Testis (tissue), 3 donors: ENCODE measurements around the gene ACADVL. TPM values are rescaled to one million over a fixed set of nuclear protein-coding genes. Genes with fewer than 3 reads are reported as not detected.

Experiments used
- DNase-seq: peaks from one replicate; pipeline ENCODE4 v3.0.0-alpha.2; 2019
- H3K27ac ChIP-seq, 2 donors: fragments of 200-600 bp; sonication (generic); one replicate each; pipeline ENCODE4 v1.5.1; 2019
- H3K27me3 ChIP-seq: fragments of 200-600 bp; sonication (generic); one replicate; pipeline ENCODE4 v1.5.1; 2019
- H3K36me3 ChIP-seq: fragments of 200-600 bp; sonication (generic); one replicate; pipeline ENCODE4 v1.5.1; 2017; ENCODE audit warnings: low read depth; ENCODE audit errors: missing control alignments
- H3K4me1 ChIP-seq: fragments of 200-600 bp; sonication (generic); one replicate; pipeline ENCODE4 v1.5.1; 2019
- H3K4me3 ChIP-seq, 2 donors: fragments of 200-600 bp; sonication (generic); one replicate each; pipeline ENCODE4 v1.5.1; 2017 to 2019
- H3K9me3 ChIP-seq: fragments of 200-600 bp; sonication (generic); one replicate; pipeline ENCODE4 v1.5.1; 2017
- POLR2A ChIP-seq: fragments of 450-650 bp; IDR thresholded peaks from one replicate; pipeline ENCODE4 v1.6.1; 2017; ENCODE audit warnings: antibody characterized with exemption, mild to moderate bottlenecking, moderate library complexity
- WGBS, 2 donors: methylation state at CpG; one replicate each; pipeline ENCODE4 v1.1.5; 2018; 5-methylcytosine and 5-hydroxymethylcytosine counted together
- intact Hi-C: fragments of 100-400 bp; cut with DNase I; formaldehyde crosslinking; loops from one replicate; pipeline ENCODE4 v1.15.1; 2023; ENCODE audit warnings: low total_unique reads
- polyA plus RNA-seq: library from polyadenylated mRNA; stranded (reverse); fragments of 350-450 nt; fragmentation: Illumina TruSeq; extraction: RNeasy Lipid Tissue Mini Kit (QIAGEN cat#74804); gene quantifications from one replicate; pipeline ENCODE4 v1.2.3, GENCODE V29; 2014; ENCODE audit warnings: low read depth, low replicate concordance; ENCODE audit not compliant: insufficient read depth
- total RNA-seq, 2 donors: library from RNA; depleted of rRNA; stranded (reverse); fragments of >200 nt; gene quantifications; one replicate each; pipeline ENCODE4 v1.2.3, GENCODE V29; 2016
- TF ChIP-seq, protein P1 (sequence below), 3 experiments: fragments of 450-650 bp in 2 of 3; fragments of 200-600 bp in 1 of 3; sonication (generic) in 1 of 3; IDR thresholded peaks; one replicate each; pipeline ENCODE4 v1.5.1; 2016 to 2019; ENCODE audit warnings: antibody characterized with exemption in 3 of 3, mild to moderate bottlenecking in 2 of 3, moderate library complexity in 1 of 3

The ACADVL gene
- total and polyA plus RNA-seq, 3 donors from 2014 or later = 298 to 458 (median 334) TPM

DNA sequence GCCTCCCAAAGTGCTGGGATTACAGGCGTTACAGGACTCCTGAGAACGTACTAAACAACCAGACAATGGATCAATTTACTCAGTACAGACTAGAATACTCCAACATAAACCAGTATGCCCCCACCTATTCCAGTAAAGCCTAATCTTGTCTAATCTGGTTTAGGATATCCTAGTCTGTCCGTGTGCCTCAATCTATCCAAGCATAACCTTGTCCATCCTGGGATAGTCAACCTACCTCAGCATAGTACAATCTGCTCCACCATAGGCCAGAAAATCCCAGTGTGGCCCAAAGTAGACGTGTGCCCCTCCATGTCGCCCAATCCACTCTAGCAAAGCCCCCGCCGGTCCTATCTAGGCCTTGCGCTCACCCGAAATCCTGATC lies 14.0 kb downstream of the ACADVL start:
- no peak for DNase-seq
- Histone ChIP-seq H3K36me3 (no peaks in the 10 kb centered on the region), H3K27me3 (no peaks in the 10 kb centered on the region), H3K4me3 (peak overlapping the region; percentile 90 to 93), H3K9me3 (no peaks in the 10 kb centered on the region), H3K27ac (peak overlapping the region; percentile 91 to 97), H3K4me1 (peaks cover 41% of the 10 kb centered on the region)
- TF ChIP-seq POLR2A = no peak
- TF ChIP-seq, protein P1, sequence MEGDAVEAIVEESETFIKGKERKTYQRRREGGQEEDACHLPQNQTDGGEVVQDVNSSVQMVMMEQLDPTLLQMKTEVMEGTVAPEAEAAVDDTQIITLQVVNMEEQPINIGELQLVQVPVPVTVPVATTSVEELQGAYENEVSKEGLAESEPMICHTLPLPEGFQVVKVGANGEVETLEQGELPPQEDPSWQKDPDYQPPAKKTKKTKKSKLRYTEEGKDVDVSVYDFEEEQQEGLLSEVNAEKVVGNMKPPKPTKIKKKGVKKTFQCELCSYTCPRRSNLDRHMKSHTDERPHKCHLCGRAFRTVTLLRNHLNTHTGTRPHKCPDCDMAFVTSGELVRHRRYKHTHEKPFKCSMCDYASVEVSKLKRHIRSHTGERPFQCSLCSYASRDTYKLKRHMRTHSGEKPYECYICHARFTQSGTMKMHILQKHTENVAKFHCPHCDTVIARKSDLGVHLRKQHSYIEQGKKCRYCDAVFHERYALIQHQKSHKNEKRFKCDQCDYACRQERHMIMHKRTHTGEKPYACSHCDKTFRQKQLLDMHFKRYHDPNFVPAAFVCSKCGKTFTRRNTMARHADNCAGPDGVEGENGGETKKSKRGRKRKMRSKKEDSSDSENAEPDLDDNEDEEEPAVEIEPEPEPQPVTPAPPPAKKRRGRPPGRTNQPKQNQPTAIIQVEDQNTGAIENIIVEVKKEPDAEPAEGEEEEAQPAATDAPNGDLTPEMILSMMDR (IDR thresholded peaks at IDR 0.05) = no peak
- 0 to 2% methylated on average over 9 of the region's 9 CpGs for WGBS, 2 donors
- intact Hi-C loops = no loop called here

DNA sequence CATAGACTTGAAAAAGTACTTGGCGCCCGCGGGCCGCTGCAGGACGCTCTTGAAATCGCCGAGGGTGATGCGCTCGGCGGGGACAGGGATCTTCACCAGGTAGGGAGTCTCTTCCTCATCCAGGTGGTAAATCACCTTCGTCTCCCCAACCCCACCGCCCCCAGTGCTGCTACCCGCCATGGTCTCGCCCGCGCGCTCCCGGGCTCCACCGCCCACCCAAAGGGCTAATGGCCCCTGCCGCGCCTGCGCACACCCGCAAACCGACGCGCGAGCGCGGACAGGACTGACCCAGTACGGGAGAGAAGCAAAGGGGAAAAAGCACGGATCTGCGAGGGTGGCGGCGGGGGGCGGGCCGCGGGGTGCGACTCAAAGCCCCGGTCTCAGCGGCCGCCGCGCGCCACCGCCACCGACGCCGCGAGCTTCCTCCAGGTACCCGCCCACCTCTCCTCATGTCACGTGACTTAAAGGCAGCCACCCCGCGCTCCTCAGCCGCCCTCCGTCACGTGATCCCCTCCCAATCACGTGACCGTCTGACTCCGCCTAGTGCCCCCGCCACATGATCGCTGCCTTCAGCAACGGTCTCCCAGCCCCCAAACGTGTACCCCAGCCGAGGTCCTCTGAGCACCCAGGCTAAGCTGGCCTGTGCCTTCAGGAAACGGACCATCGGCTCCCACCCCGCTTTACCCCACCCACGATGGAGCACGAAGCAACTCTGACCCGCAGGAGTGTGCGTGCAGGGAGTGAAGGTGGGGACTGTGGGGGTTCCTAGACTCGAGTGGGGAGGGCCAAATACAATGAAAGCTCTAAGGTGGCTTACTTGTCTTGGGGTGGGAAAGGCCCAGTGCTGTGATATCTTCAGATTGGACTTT lies 14.6 kb downstream of the ACADVL start, which contains the start of gene DVL2:
DVL2 (minus strand) TSS at position 435 of the 869 bp plus-strand sequence; CDS start at position 180, 255 bp downstream.
- Histone ChIP-seq H3K4me3 (peak within 1 kb of the TSS; percentile 90 to 93), H3K9me3 (no peaks in the 10 kb centered on the region), H3K36me3 (no peaks in the 10 kb centered on the region), H3K27me3 (no peaks in the 10 kb centered on the region), H3K27ac (peak within 1 kb of the TSS; percentile 91 to 97), H3K4me1 (peaks cover 41% of the 10 kb centered on the region)
- DNase-seq = peak; percentile 98
- intact Hi-C loops = no loop called here
- no peak for TF ChIP-seq POLR2A
- TF ChIP-seq, protein P1 (IDR thresholded peaks at IDR 0.05) = peak in 2 of 3 experiments; percentile 14 to 36
- 0 to 1% methylated on average over 19 to 67 of the region's 72 CpGs for WGBS, 2 donors

DNA sequence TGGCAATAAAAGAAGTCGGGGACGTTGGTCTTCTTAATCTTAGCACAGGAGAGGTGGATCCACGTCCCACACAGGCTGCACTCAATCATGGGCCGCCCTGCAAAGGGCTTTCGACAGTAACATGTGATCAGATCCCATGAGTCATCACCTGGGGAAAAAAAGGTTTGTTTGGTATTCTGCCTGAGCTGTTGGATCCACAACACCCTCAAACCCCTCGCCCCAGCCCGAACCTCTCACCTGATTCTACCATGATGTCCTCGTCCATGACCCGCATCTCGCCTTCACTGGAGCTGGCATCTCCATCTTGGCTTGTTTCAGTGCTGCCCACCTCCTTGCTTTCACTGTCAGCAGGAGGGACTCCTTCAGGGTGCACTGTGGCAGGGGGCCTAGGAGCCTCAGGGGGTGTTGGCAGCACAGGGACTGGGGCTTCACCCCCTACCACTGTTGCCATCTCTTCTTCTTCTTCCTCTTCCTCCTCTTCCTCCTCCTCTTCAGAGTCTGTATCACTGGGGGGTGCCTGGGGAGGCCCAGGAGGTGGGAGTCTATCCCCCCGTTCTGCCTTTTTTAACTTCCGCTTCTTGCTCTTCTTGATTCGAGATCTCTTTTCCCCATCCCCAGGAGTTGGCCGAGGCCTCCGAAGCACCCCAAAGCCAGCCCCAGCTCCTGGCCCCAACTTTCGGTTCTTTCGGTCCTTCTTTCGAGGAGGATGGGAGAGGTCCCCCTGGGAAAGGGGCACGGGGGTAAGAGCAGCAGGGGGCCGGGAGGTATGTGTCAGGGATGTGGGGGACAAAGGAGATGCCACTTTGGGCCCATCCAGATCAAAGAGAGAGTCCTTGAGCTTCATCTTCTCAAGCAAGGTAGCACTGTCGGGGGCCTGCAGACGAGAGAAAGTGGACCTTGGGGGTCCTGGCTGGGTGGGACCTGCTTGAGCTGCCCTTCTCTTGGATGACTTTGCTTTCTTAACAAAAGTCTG lies 16.2 kb downstream of the ACADVL start:
- Histone ChIP-seq H3K4me3 (no peak overlapping the region), H3K9me3 (no peaks in the 10 kb centered on the region), H3K36me3 (no peaks in the 10 kb centered on the region), H3K27me3 (no peaks in the 10 kb centered on the region), H3K27ac (peak overlapping the region in 1 of 2 donors; percentile 8), H3K4me1 (peaks cover 53% of the 10 kb centered on the region)
- 82 to 85% methylated on average over 14 to 22 of the region's 22 CpGs for WGBS, 2 donors
- no peak for TF ChIP-seq POLR2A
- TF ChIP-seq, protein P1 (IDR thresholded peaks at IDR 0.05) = no peak
- no peak for DNase-seq
- intact Hi-C loops = no loop called here

DNA sequence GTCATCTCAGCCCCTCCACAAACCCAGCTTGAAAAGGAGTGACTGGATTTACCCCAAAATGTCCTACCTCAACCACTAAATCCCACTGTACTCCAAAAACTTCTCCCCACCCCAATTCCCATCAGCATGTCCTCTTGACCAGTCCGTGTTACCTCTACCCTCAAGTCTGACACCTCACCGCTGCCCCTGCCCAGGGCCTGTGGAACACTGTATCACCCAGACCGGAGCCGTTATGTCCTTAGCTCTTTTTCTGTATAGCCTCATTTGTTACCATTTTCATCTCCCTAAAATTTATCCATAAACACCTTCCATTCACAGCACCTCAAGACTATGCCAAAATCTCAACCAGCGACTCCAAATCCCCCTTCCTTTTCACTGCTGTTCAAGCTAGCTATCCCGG lies 17.1 kb downstream of the ACADVL start:
- H3K27me3 ChIP-seq = no peaks in the 10 kb centered on the region
- H3K4me3 ChIP-seq = no peak overlapping the region
- H3K9me3 ChIP-seq = no peaks in the 10 kb centered on the region
- DNase-seq = no peak
- no peak for TF ChIP-seq POLR2A
- TF ChIP-seq, protein P1 (IDR thresholded peaks at IDR 0.05) = no peak
- peak overlapping the region in 1 of 2 donors; percentile 97 for H3K27ac ChIP-seq
- peaks cover 58% of the 10 kb centered on the region for H3K4me1 ChIP-seq
- no peaks in the 10 kb centered on the region for H3K36me3 ChIP-seq
- WGBS, 2 donors = 76 to 78% methylated on average over 6 of the region's 6 CpGs
- intact Hi-C loops = no loop called here
